ENCODE measurements around the gene SLC35E1. TPM values are rescaled to one million over a fixed set of nuclear protein-coding genes. Genes with fewer than 3 reads are reported as not detected.

The SLC35E1 gene
- total RNA-seq, 1 experiment from 2014 or later: 43.5 TPM

- intact Hi-C loops (cut with micrococcal nuclease; ENCODE audit: unreplicated experiment): no loop called here
- TF ChIP-seq SIN3A (IDR thresholded peaks at IDR 0.05; ENCODE audit: borderline replicate concordance, insufficient read depth, low read depth, low read length) (no peak), POLR2AphosphoS5 (IDR thresholded peaks at IDR 0.05; ENCODE audit: low read depth, low read length) (no peak), REST (IDR thresholded peaks at IDR 0.05; ENCODE audit: insufficient read depth in 1 of 2, low read depth in 2 of 2, low read length in 1 of 2) (no peak), TCF7L2 (IDR thresholded peaks at IDR 0.05; ENCODE audit: low read depth, low read length) (no peak), CTCF (IDR thresholded peaks at IDR 0.05) (no peak)
- DNase-seq (ENCODE audit: low read depth, low spot score) (no peak), ATAC-seq (no peak)
- BruUV-seq (replicated peaks): no TSS peak
- H3K36me3 ChIP-seq (ENCODE audit: control insufficient read depth, insufficient read depth, low read length): no peaks in the 10 kb centered on the region
- POLR2A ChIA-PET: no interaction called here
- in situ Hi-C loops (cut with HindIII; ENCODE audit: low pct_unique_long_range_greater_than_20kb, low sequenced_read_pairs): no loop called here
- peaks cover 59% of the 10 kb centered on the region for H3K4me1 ChIP-seq (ENCODE audit: control insufficient read depth, insufficient read depth, low read length)
- H3K27ac ChIP-seq (ENCODE audit: low read length): no peak overlapping the region
- H3K9me3 ChIP-seq (ENCODE audit: control insufficient read depth, insufficient read depth, low read depth, low read length): no peaks in the 10 kb centered on the region
- no peaks in the 10 kb centered on the region for H3K27me3 ChIP-seq (ENCODE audit: control insufficient read depth, insufficient read depth, low read length)
- no peak overlapping the region for H3K4me3 ChIP-seq (ENCODE audit: low read depth in 2 of 2, low read length in 2 of 2)
- CTCF ChIA-PET: no interaction called here
Observed at GRCh38 chr19:16586477-16586871, 14.3 kb upstream of the SLC35E1 start.

- CTCF ChIA-PET: no interaction called here
- Histone ChIP-seq H3K27ac (ENCODE audit: low read length) (peak overlapping the region; percentile 54; the same call in 1 of the 2 replicates), H3K9me3 (ENCODE audit: control insufficient read depth, insufficient read depth, low read depth, low read length) (no peaks in the 10 kb centered on the region), H3K36me3 (ENCODE audit: control insufficient read depth, insufficient read depth, low read length) (no peaks in the 10 kb centered on the region), H3K27me3 (ENCODE audit: control insufficient read depth, insufficient read depth, low read length) (no peaks in the 10 kb centered on the region), H3K4me3 (ENCODE audit: low read depth in 2 of 2, low read length in 2 of 2) (no peak overlapping the region), H3K4me1 (ENCODE audit: control insufficient read depth, insufficient read depth, low read length) (peaks cover 62% of the 10 kb centered on the region)
- ATAC-seq (peak; percentile 23; the same call in 1 of the 2 replicates), DNase-seq (ENCODE audit: low read depth, low spot score) (no peak)
- TF ChIP-seq SIN3A (IDR thresholded peaks at IDR 0.05; ENCODE audit: borderline replicate concordance, insufficient read depth, low read depth, low read length) (no peak), REST (IDR thresholded peaks at IDR 0.05; ENCODE audit: insufficient read depth in 1 of 2, low read depth in 2 of 2, low read length in 1 of 2) (no peak), CTCF (IDR thresholded peaks at IDR 0.05) (no peak), TCF7L2 (IDR thresholded peaks at IDR 0.05; ENCODE audit: low read depth, low read length) (no peak)
- in situ Hi-C loops (cut with HindIII; ENCODE audit: low pct_unique_long_range_greater_than_20kb, low sequenced_read_pairs): no loop called here
- intact Hi-C loops (cut with micrococcal nuclease; ENCODE audit: unreplicated experiment): no loop called here
- BruUV-seq (replicated peaks): no TSS peak
- POLR2A ChIA-PET: no interaction called here
Observed at GRCh38 chr19:16585808-16586476, 13.7 kb upstream of the SLC35E1 start.
